PC-3 (cell line): ENCODE results near the gene SP7. TPM values are rescaled to one million over a fixed set of nuclear protein-coding genes. Genes with fewer than 3 reads are reported as not detected.
"Not testable (repeated sequence)": the region's sequence is repeated elsewhere in the genome, so short reads cannot be mapped to it uniquely, and the experiment has no call there.

Experiments used
- ATAC-seq: fragments of 200-7000 bp; cut with Tn5 transposase; 2 replicates; pipeline ENCODE4 v1.9.1; 2020; ENCODE audit warnings: mild to moderate bottlenecking, moderate library complexity
- BruUV-seq: library from RNA; stranded (reverse); fragments of 400-500 nt; replicated peaks from 2 replicates; lab custom pipeline; 2021; lab: Mats Ljungman, UMichigan
- CTCF ChIA-PET: fragments of 300-600 bp; sonication (Branson Sonifier 250); formaldehyde crosslinking; loops from one replicate; lab custom pipeline; 2022; ENCODE audit warnings: antibody characterized with exemption; lab: Charles Lee
- POLR2A ChIA-PET: fragments of 300-600 bp; sonication (Branson Sonifier 250); formaldehyde crosslinking; loops from one replicate; lab custom pipeline; 2022; ENCODE audit warnings: antibody characterized with exemption; ENCODE audit not compliant: unreplicated experiment; lab: Charles Lee
- DNase-seq: peaks from one replicate; pipeline ENCODE4 v3.0.0-alpha.2; 2015
- H2AFZ ChIP-seq: fragments of 300-600 bp; sonication (generic); 2 replicates; pipeline ENCODE4 v1.6.0; 2016; ENCODE audit warnings: antibody characterized with exemption, low read length
- H3F3A ChIP-seq: fragments of 300-600 bp; sonication (generic); one replicate; pipeline ENCODE4 v1.6.0; 2017; ENCODE audit warnings: antibody characterized with exemption, low read length, control low read depth, mild to moderate bottlenecking; ENCODE audit not compliant: unreplicated experiment
- H3K27ac ChIP-seq: fragments of 300-600 bp; sonication (generic); 2 replicates; pipeline ENCODE4 v1.5.1; 2016; ENCODE audit warnings: mild to moderate bottlenecking, low read length
- H3K27me3 ChIP-seq: fragments of 300-600 bp; sonication (generic); 2 replicates; pipeline ENCODE4 v1.6.1; 2016; ENCODE audit warnings: low read length, mixed read lengths
- H3K36me3 ChIP-seq: fragments of 300-600 bp; sonication (generic); 2 replicates; pipeline ENCODE4 v1.6.1; 2016; ENCODE audit warnings: low read depth, mixed run types, low read length, mixed read lengths
- H3K4me1 ChIP-seq: fragments of 300-600 bp; sonication (generic); 2 replicates; pipeline ENCODE4 v1.5.1; 2016; ENCODE audit warnings: low read length; ENCODE audit not compliant: insufficient read depth
- H3K4me2 ChIP-seq: fragments of 300-600 bp; sonication (generic); 2 replicates; pipeline ENCODE4 v1.6.0; 2016; ENCODE audit warnings: low read length
- H3K4me3 ChIP-seq: fragments of 300-600 bp; sonication (generic); 2 replicates; pipeline ENCODE4 v1.5.1; 2016; ENCODE audit warnings: mild to moderate bottlenecking, low read length, mixed read lengths
- H3K79me2 ChIP-seq: fragments of 300-600 bp; sonication (generic); 2 replicates; pipeline ENCODE4 v1.6.1; 2017; ENCODE audit warnings: low read length, mixed read lengths
- H3K9ac ChIP-seq: fragments of 300-600 bp; sonication (generic); 2 replicates; pipeline ENCODE4 v1.6.0; 2016; ENCODE audit warnings: mild to moderate bottlenecking, low read length
- H3K9me2 ChIP-seq: fragments of 300-600 bp; sonication (generic); replicated peaks from 2 replicates; pipeline ENCODE4 v1.6.1; 2016; ENCODE audit warnings: mixed run types, low read length, mixed read lengths
- H3K9me3 ChIP-seq: fragments of 300-600 bp; sonication (generic); 2 replicates; pipeline ENCODE4 v1.6.1; 2016; ENCODE audit warnings: low read length, mixed read lengths
- H4K20me1 ChIP-seq: fragments of 300-600 bp; sonication (generic); 2 replicates; pipeline ENCODE4 v1.6.1; 2016; ENCODE audit warnings: low read length, mixed read lengths
- CTCF ChIP-seq: fragments of 300-600 bp; sonication (generic); conservative IDR thresholded peaks from 2 replicates; pipeline ENCODE4 v1.5.1; 2017; ENCODE audit warnings: antibody characterized with exemption, low read depth, mild to moderate bottlenecking, low read length
- EZH2 ChIP-seq: fragments of 300-600 bp; sonication (generic); IDR thresholded peaks from one replicate; pipeline ENCODE4 v1.6.1; 2017; ENCODE audit warnings: antibody characterized with exemption, mild to moderate bottlenecking, low read length; ENCODE audit not compliant: unreplicated experiment
- EZH2phosphoT487 ChIP-seq: fragments of 300-600 bp; sonication (generic); IDR thresholded peaks from 2 replicates; pipeline ENCODE4 v1.6.1; 2018; ENCODE audit warnings: mild to moderate bottlenecking, antibody characterized with exemption, low read length, borderline replicate concordance
- intact Hi-C: fragments of 100-400 bp; cut with micrococcal nuclease; formaldehyde crosslinking; loops from 2 replicates; pipeline ENCODE4 v1.9.0; 2023
- total RNA-seq: library from RNA; depleted of rRNA; stranded (reverse); fragments of >200 nt; gene quantifications from 2 replicates; pipeline ENCODE4 v1.2.3, GENCODE V29; 2014

The SP7 gene
- total RNA-seq, 1 experiment from 2014 or later = not detected

GRCh38 chr12:53333289-53333688, 2.9 kb downstream of the SP7 start:
- BruUV-seq = no TSS peak
- POLR2A ChIA-PET = no interaction called here
- TF ChIP-seq EZH2phosphoT487 (no peak), CTCF (no peak), EZH2 (no peak)

GRCh38 chr12:53332744-53333143, 3.4 kb downstream of the SP7 start:
- POLR2A ChIA-PET = interaction anchor here (0.6 kb wide), 1 partner anchor 11 kb away, joined by 7 read pairs; no protein-coding TSS in a partner anchor
- Histone ChIP-seq H3K79me2 (no peaks in the 10 kb centered on the region), H3K36me3 (no peaks in the 10 kb centered on the region), H2AFZ (no peak overlapping the region), H3K4me2 (no peak overlapping the region), H3K9me2 (no peaks in the 10 kb centered on the region), H3K27ac (no peak overlapping the region), H3K9ac (no peak overlapping the region), H4K20me1 (no peaks in the 10 kb centered on the region), H3K4me3 (no peak overlapping the region), H3K27me3 (no peaks in the 10 kb centered on the region), H3F3A (no peaks in the 10 kb centered on the region), H3K4me1 (no peaks in the 10 kb centered on the region), H3K9me3 (no peaks in the 10 kb centered on the region)
- CTCF ChIA-PET = no interaction called here
- DNase-seq = no peak
- no TSS peak for BruUV-seq
- no peak for ATAC-seq
- TF ChIP-seq EZH2 (no peak), EZH2phosphoT487 (no peak), CTCF (no peak)
- intact Hi-C loops = no loop called here

More at GRCh38 chr12:53333289-53333688, 2.9 kb downstream of the SP7 start:
- Histone ChIP-seq H3K79me2 (no peaks in the 10 kb centered on the region), H3K9me2 (no peaks in the 10 kb centered on the region), H3K4me2 (no peak overlapping the region), H3K36me3 (no peaks in the 10 kb centered on the region), H3K9ac (no peak overlapping the region), H3K4me1 (no peaks in the 10 kb centered on the region), H3K27me3 (no peaks in the 10 kb centered on the region), H3F3A (no peaks in the 10 kb centered on the region), H3K4me3 (no peak overlapping the region), H3K9me3 (no peaks in the 10 kb centered on the region), H4K20me1 (no peaks in the 10 kb centered on the region), H2AFZ (no peak overlapping the region), H3K27ac (no peak overlapping the region)
- intact Hi-C loops = no loop called here
- CTCF ChIA-PET = no interaction called here
- ATAC-seq (no peak), DNase-seq (no peak)

- not testable (repeated sequence) for H3K9ac ChIP-seq
- CTCF ChIA-PET = interaction anchor here (0.7 kb wide), 1 partner anchor 13 kb away, joined by 3 read pairs; no protein-coding TSS in a partner anchor
Observed at GRCh38 chr12:53332339-53332738, 3.8 kb downstream of the SP7 start.

More at GRCh38 chr12:53332339-53332738, 3.8 kb downstream of the SP7 start:
- intact Hi-C loops, H4K20me1 ChIP-seq, H3K79me2 ChIP-seq, ATAC-seq, H3K4me1 ChIP-seq, H3K4me3 ChIP-seq, H3K9me2 ChIP-seq, BruUV-seq, H3K27me3 ChIP-seq, H3K36me3 ChIP-seq, H3K9me3 ChIP-seq, H2AFZ ChIP-seq, H3K27ac ChIP-seq, DNase-seq, H3F3A ChIP-seq, H3K4me2 ChIP-seq: not testable (repeated sequence)
- POLR2A ChIA-PET = interaction anchor here (0.6 kb wide), 1 partner anchor 11 kb away, joined by 7 read pairs; no protein-coding TSS in a partner anchor
